DMS153 treated with DMSO at 0.1 percent for 48 hours (cell line): ENCODE data around the gene ATP8B2.
"Not testable (repeated sequence)": the region's sequence is repeated elsewhere in the genome, so short reads cannot be mapped to it uniquely, and the experiment has no call there.

Experiments used
- DNase-seq: peaks from one replicate; lab custom pipeline; 2025; ENCODE audit not compliant: unreplicated experiment; lab: John Stamatoyannopoulos, UW

ATP8B2 gene

DNA sequence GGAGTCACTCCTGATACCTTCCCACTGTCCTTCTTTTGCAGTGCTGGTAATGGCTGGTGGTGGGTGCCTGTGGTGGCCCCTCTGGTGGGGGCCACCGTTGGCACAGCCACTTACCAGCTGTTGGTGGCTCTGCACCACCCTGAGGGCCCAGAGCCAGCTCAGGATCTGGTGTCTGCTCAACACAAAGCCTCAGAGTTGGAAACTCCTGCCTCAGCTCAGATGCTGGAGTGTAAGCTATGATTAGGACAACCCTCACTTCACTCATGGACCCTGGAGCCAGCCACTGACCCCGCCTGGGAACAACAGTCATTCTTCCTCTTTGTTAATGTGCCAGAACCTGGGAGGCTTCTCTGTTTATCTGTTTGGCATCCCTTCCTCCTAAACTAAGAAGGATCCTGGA lies 1.1 kb upstream of the ATP8B2 start:
- DNase-seq, result no peak

- DNase-seq, result peak; percentile 45
Observed at GRCh38 chr1:154325583-154326545, 539 bp downstream of the ATP8B2 start.

DNA sequence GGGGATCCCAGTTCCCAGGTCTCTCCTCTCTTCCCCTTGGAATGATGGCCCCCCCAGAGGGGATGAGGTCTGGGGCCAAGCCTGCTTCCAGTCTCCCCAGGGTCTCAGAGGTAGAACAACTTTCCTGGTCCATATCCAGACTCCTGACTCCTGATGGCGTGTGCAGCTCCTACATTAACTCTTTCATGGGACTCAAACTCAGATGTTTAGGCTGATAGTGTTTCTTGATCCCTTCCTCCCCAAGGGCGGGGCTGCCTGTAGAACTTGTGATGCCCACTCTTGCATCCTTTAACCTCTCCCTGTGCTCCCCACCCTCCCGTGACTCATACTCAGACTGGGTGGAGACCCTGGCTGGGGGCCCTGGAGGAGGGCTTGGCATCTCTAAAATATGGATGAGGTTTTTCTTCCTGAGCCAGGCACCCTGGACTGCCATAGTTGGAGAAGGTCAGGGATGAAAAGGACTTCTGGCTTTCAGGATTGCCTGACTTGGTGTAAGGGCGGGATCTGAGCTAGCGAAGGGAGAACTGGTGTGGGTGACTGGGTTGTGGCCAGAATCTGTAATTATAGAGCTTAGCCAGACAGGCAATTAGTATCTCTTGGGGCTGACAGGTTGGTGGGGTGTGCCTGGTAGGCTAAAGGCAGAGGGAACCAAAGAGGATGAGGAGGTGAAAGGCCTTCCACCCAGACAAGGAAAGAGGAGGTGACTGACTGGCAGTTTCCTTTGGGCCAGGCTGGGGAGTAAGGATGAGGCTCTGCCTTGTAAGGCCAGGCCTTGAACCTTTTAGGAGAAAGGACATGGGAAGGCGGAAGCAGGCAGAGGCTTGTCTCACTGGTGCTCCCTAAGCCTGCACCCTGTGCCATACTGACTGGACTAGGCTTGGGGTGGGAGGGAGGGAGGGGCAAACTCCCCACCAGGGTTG lies 1.5 kb downstream of the ATP8B2 start:
- DNase-seq, result no peak

DNA sequence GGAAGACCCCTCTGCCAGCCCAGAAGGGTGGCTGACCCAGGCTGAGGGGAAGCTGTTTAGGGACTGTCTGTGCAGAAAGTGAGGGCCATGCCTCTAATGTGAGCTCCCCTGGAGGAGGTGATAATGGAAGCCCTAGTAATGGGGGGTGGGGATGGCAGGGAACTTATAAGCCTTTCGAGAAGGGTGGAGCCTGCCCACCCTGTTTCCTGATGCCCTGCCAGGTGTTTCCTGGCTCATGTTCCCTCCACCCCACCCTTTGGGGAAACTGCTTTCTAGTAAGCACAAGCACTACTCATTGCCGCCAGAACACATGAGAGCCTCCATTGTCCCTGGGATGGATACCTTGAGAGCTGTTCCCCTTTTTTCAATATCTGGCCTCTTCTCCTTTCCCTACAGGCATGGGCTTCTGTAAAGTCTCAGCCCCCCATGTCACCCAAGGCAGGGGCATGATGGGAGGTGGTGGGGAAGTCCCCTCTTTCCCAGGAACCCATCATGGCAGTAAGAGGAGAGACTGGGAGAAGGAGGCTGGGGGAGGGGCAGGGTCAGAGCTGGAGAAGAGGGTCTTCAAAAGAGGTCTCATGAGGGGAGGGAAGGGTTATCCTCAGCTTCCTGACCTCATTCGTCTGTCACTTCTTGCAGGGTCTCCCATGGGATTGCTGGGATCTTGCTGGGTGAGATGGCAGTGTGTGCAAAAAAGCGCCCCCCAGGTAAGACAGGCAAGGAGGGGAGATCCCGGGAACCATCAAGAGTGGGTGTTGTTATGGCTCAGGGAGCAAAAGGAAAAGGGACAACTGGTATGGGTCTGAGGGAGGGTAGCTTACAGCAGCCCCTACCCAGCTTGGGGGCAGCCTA lies 2.4 kb downstream of the ATP8B2 start:
- peak; percentile 63 for DNase-seq

DNA sequence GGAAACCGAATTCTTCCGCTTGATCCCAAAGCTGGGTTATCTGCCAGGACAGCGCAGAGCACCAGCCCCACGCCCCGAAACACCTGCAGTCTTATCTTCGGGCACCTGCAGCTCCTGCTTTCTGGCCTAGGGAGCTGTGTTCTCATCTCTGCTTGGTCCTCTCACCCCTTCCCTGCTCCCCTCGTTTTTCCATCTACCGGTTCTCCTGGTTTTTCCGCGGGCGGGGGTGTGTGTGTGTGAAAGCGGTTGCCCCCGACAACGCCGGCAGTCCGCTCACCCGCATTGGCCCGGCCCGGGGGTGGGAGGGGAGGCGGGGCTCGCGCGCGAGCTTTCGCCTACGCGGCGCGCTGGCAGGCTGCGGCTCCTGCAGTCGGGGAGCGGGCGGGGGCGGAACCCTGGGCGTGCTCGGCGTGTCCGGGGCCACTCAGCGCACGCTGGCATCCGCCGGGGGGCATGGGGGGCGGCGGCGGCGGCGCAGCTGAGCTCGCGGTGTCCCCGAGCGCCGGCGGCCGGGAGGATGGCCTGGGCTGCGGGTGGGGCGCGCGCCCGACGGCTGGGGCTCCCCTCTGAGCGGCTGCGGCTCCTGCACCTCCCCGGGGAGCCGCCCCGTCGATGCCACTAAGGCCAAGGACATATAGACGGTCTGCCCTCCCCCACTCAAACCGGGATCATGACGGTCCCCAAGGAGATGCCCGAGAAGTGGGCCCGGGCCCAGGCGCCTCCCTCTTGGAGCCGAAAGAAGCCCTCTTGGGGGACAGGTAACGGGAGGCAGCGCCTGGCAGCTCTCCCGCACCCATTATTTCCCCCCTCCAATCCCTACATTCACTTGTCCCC lies 3.2 kb downstream of the ATP8B2 start:
- peak; percentile 65 for DNase-seq

- no peak for DNase-seq
Observed at GRCh38 chr1:154329152-154329521, 3.8 kb downstream of the ATP8B2 start.

- DNase-seq, result no peak
Observed at GRCh38 chr1:154329551-154330131, 4.3 kb downstream of the ATP8B2 start.

GRCh38 chr1:154330669-154331068 lies 5.3 kb downstream of the ATP8B2 start:
- no peak for DNase-seq

DNA sequence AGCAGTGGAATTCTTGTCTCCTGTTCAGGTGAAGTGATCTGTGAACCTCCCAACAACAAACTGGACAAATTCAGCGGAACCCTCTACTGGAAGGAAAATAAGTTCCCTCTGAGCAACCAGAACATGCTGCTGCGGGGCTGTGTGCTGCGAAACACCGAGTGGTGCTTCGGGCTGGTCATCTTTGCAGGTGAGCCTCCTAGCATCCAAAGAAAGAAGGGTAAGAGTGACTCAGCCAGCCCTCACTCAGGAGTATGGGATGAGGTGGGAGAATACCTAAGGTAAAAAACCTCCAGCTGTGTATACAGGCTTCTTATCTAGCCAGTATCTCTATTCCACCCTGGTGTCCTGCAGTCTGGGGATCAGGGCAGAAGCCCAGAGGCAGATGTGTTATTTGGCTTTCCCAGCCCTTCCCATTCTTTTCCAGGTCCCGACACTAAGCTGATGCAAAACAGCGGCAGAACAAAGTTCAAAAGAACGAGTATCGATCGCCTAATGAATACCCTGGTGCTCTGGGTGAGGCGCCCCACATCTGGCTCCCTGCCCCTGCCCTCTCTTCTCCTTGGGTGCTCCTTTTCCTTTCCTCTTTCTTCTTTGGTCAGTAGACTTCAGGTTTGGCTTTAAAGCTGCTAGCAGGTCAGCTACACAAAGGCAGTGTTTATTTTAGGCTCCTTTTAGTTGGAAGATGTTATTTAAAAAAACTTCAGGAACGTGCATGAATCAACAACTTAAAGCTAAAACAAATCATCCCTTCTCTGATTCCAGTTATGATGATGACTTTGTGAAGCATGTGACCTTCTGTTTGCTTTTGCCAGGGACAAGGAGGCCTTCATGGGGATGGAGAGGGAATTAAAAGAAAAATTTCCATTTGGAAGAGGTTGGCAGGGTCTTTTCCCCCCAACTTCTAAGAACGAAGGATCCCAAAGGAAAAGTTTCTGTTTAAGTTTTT lies 9.0 kb downstream of the ATP8B2 start:
- no peak for DNase-seq

DNA sequence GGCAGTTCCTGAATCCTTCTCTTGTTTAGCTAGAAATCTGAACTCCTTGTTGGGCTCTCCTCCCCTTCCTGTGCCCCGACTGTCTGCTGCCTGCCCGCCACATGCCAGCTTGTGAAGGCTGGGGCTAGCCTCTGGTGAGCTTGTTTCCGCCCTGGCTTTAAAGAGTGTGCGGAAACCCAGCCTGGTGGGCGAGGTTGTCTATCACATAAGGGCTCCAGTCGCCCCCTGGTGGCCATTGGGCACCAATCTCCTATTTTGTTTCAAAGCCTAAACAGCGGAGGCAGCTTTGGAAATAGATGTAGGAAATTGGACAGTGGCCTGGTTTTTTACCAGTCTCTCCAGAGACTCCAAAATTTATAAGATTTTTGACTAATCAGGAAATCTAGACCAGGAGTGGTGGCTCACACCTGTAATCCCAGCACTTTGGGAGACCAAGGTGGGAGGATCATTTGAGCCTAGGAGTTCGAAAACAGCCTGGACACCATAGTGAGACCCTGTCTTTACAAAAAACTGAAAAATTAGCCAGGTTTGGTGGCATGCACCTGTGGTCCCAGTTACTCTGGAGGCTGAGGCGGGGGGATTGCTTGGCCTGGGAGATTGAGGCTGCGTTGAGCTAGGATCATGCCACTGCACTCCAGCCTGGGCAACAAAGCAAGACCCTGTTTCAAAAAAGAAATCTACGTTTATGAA lies 9.8 kb downstream of the ATP8B2 start:
- peak; percentile 67 for DNase-seq

DNA sequence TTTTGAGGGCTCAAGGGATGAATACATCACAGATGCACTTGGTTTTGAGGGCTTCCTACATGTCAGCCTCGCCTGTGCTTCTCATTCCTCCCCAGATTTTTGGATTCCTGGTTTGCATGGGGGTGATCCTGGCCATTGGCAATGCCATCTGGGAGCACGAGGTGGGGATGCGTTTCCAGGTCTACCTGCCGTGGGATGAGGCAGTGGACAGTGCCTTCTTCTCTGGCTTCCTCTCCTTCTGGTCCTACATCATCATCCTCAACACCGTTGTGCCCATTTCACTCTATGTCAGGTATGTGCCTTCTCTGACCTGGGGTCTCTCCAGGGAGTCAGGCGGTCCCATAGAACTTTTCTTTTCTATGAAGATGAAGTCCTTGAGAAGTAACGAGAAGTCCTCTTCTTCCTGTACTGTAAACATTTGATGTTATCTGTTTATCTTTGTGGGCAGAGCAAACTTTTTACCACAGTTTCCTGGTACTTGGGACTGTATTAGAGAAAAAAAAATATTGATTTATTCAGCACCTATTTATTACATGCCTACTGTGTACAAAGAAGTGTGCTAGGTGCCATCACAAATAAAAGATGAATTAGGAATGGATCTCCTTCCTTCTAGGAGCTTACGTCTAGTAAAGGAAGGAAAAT lies 12.0 kb downstream of the ATP8B2 start:
- DNase-seq, result no peak

DNA sequence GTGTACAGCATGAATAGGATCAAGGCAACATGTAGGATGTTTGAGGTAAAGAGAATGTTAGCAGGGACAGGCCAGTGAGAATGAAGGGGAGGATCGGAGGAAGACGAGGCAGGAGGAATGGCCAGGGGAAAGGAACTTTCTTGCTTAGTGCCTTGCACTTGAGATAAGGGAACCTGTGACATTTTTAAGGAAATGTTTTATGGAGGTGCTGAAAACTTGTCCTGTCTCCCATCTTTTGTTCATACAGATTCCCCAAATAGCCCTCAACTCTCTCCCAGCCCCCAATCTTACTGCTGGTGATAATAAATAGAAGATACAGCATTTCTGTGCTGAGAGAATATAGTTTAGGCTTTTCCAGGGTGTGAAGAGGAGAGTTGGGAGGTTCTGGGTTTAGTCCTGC lies 13.6 kb downstream of the ATP8B2 start:
- no peak for DNase-seq

DNA sequence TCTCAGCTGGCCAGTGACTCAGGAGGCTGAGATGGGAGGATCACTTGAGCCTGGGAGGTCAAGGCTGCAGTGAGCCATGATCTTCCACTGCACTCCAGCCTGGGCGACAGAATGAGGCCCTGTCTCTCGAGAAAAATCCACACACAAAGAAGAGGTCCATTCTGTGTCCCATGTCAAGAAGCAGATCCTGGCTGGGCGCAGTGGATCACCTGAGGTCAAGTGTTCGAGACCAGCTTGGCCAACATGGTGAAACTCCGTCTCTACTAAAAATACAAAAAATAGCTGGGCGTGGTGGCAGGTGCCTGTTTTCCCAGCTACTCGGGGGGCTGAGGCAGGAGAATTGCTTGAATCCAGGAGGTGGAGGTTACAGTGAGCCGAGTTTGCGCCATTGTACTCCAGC lies 16.0 kb downstream of the ATP8B2 start:
- not testable (repeated sequence) for DNase-seq

GRCh38 chr1:154342132-154342531 lies 16.8 kb downstream of the ATP8B2 start:
- DNase-seq, result no peak

DNA sequence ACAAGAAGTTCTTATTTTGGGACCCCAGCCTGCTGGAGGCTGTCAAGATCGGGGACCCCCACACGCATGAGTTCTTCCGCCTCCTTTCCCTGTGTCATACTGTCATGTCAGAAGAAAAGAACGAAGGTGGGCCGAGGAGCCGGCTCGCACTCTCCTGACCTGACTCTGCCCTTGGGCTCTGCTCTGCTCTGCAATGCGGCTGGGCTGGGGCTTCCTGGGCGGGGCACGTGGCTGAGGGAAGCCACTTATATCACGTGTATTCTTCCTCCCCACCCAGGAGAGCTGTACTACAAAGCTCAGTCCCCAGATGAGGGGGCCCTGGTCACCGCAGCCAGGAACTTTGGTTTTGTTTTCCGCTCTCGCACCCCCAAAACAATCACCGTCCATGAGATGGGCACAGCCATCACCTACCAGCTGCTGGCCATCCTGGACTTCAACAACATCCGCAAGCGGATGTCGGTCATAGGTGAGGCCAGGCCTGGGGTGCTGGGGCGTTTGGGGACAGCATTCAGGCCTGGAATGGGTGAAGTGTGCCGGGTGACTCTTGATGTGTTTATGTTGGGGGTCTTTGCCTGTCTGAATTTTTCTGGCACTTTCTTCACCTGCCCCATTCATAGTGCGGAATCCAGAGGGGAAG lies 17.6 kb downstream of the ATP8B2 start:
- DNase-seq, result no peak

DNA sequence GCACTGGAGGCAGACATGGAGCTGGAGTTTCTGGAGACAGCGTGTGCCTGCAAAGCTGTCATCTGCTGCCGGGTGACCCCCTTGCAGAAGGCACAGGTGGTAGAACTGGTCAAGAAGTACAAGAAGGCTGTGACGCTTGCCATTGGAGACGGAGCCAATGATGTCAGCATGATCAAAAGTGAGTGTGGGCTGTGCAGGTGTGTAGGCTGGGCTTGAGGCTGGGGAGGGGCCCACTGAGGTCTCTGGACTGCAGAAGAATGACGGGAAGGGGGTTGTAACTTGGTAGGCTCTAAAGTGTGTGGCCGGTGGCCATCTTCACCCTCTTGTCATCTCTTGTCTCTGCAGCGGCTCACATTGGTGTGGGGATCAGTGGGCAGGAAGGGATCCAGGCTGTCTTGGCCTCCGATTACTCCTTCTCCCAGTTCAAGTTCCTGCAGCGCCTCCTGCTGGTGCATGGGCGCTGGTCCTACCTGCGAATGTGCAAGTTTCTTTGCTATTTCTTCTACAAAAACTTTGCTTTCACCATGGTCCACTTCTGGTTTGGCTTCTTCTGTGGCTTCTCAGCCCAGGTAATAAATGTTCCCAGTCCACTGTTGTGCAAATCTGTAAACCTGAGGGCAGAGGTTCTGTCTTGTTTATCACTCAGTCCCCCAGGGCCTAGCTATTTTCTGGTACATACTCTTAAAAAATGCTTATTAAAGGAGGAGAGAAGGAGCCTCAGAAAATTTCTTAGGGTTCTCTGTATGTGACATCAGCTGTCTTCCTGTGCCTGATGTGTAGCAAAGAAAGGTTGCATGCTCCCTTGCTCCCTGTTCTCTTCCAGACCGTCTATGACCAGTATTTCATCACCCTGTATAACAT lies 19.9 kb downstream of the ATP8B2 start:
- DNase-seq, result no peak
